ENCODE data around the gene CYP2E1.
"Not testable (repeated sequence)": the region's sequence is repeated elsewhere in the genome, so short reads cannot be mapped to it uniquely, and the experiment has no call there.

DNA sequence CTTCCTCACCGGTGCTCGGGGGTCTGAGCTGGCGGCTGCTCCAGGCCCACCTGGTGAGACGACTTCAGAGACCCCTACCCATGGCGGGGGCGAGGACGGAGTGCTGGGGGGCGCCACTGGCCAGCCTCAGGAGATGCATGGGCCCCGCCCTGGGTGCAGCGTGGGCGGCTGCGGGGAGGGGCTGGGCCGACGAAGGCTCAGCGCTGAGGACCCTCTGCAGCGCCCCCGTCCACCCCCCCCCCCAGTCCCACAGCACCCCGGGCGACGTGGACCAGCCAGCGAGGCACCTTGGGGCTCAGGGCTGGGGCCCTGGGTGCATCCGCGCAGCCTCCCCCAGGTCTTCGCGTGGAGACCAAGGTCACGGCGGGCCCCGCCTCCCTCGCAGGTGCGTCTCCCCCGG lies 49.9 kb downstream of the CYP2E1 start:
- TF ChIP-seq, protein P1, sequence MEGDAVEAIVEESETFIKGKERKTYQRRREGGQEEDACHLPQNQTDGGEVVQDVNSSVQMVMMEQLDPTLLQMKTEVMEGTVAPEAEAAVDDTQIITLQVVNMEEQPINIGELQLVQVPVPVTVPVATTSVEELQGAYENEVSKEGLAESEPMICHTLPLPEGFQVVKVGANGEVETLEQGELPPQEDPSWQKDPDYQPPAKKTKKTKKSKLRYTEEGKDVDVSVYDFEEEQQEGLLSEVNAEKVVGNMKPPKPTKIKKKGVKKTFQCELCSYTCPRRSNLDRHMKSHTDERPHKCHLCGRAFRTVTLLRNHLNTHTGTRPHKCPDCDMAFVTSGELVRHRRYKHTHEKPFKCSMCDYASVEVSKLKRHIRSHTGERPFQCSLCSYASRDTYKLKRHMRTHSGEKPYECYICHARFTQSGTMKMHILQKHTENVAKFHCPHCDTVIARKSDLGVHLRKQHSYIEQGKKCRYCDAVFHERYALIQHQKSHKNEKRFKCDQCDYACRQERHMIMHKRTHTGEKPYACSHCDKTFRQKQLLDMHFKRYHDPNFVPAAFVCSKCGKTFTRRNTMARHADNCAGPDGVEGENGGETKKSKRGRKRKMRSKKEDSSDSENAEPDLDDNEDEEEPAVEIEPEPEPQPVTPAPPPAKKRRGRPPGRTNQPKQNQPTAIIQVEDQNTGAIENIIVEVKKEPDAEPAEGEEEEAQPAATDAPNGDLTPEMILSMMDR (conservative IDR thresholded peaks at IDR 0.05 in 1 of 2, IDR thresholded peaks at IDR 0.05 in 1 of 2; ENCODE audit: low read depth in 1 of 2, low read length in 2 of 2): not testable (repeated sequence)
- TF ChIP-seq EZH2 (IDR thresholded peaks at IDR 0.05; ENCODE audit: low read length, missing control alignments): not testable (repeated sequence)

All from fibroblast of lung (primary cell).